H1 (cell line): ENCODE results near the gene TMEM114. TPM values are rescaled to one million over a fixed set of nuclear protein-coding genes. Genes with fewer than 3 reads are reported as not detected.

ENCODE experiments used
- CTCF ChIA-PET: fragments of 300-600 bp; sonication (Branson Sonifier 250); formaldehyde crosslinking; loops from one replicate; lab custom pipeline; 2021; ENCODE audit not compliant: partially characterized antibody; lab: Charles Lee
- POLR2A ChIA-PET: fragments of 300-600 bp; sonication (Branson Sonifier 250); formaldehyde crosslinking; loops from one replicate; lab custom pipeline; 2021; ENCODE audit warnings: inconsistent platforms; ENCODE audit not compliant: partially characterized antibody; lab: Charles Lee
- DNase-seq, 2 experiments: peaks; one replicate each; pipeline versions ENCODE4 v3.0.0 to v3.0.0-alpha.2; 2010 to 2022; ENCODE audit warnings: low spot score in 2 of 2, low read depth in 1 of 2, mixed read lengths in 1 of 2
- FAIRE-seq: peaks from 2 replicates; lab custom pipeline; 2011; peaks lifted over from hg19 to GRCh38; lab: Jason Lieb, UNC
- H2AFZ ChIP-seq: 2 replicates; pipeline ENCODE4 v1.8.1; 2012; ENCODE audit warnings: low read length, inconsistent platforms
- H2AK5ac ChIP-seq: 2 replicates; pipeline ENCODE4 v1.6.1; 2013; ENCODE audit warnings: low read depth, low read length
- H2BK120ac ChIP-seq: replicated peaks from 2 replicates; pipeline ENCODE3; 2013; ENCODE audit warnings: low read depth, low read length, inconsistent platforms
- H2BK12ac ChIP-seq: 2 replicates; pipeline ENCODE4 v1.6.1; 2013; ENCODE audit warnings: low read depth, low read length
- H2BK15ac ChIP-seq: 2 replicates; pipeline ENCODE4 v1.6.1; 2013; ENCODE audit warnings: low read length
- H2BK20ac ChIP-seq: 2 replicates; pipeline ENCODE4 v1.6.1; 2013; ENCODE audit warnings: low read length
- H2BK5ac ChIP-seq: 2 replicates; pipeline ENCODE4 v1.6.1; 2013; ENCODE audit warnings: low read depth, low read length
- H3K14ac ChIP-seq: 2 replicates; pipeline ENCODE4 v1.6.1; 2013; ENCODE audit warnings: inconsistent platforms; ENCODE audit not compliant: insufficient read length
- H3K18ac ChIP-seq: 2 replicates; pipeline ENCODE4 v1.6.1; 2013; ENCODE audit warnings: low read length; ENCODE audit errors: extremely low read depth
- H3K23ac ChIP-seq: 2 replicates; pipeline ENCODE4 v1.6.1; 2013; ENCODE audit warnings: inconsistent platforms; ENCODE audit not compliant: insufficient read length
- H3K23me2 ChIP-seq: 2 replicates; pipeline ENCODE4 v1.6.1; 2013; ENCODE audit warnings: low read depth, low read length
- H3K27ac ChIP-seq: 2 replicates; pipeline ENCODE4 v1.6.1; 2011; ENCODE audit warnings: low read depth, low read length, inconsistent platforms
- H3K27me3 ChIP-seq, 4 experiments: replicated peaks in 1 of 4; 1 replicate in 1 of 4; 2 replicates in 3 of 4; pipeline versions ENCODE4 v1.6.1 to v1.8.1; 2011 to 2013; ENCODE audit warnings: low read length in 3 of 4, mild to moderate bottlenecking in 3 of 4, inconsistent platforms in 2 of 4, mixed read lengths in 2 of 4, moderate library complexity in 1 of 4; ENCODE audit not compliant: control insufficient read depth in 3 of 4, insufficient read depth in 3 of 4; ENCODE audit errors: extremely low read depth in 1 of 4
- H3K36me3 ChIP-seq, 4 experiments: 2 replicates each; pipeline versions ENCODE4 v1.6.1 to v1.8.1; 2011 to 2013; ENCODE audit warnings: mild to moderate bottlenecking in 4 of 4, low read length in 3 of 4, moderate library complexity in 2 of 4, control low read depth in 1 of 4, inconsistent platforms in 1 of 4; ENCODE audit not compliant: insufficient read depth in 4 of 4, control insufficient read depth in 2 of 4
- H3K4ac ChIP-seq: replicated peaks from 2 replicates; pipeline ENCODE3; 2013; ENCODE audit warnings: low read length, low read depth, mixed read lengths, inconsistent platforms; ENCODE audit not compliant: insufficient read length
- H3K4me1 ChIP-seq, 4 experiments: replicated peaks in 1 of 4; 1 replicate in 1 of 4; 2 replicates in 3 of 4; pipeline versions ENCODE4 v1.6.1 to v1.8.1; 2011 to 2013; ENCODE audit warnings: low read length in 3 of 4, inconsistent platforms in 2 of 4, mixed read lengths in 1 of 4; ENCODE audit not compliant: insufficient read depth in 4 of 4, control insufficient read depth in 3 of 4
- H3K4me2 ChIP-seq, 2 experiments: 2 replicates each; pipeline versions ENCODE4 v1.6.1 to v1.8.1; 2011 to 2013; ENCODE audit warnings: low read depth in 2 of 2, low read length in 2 of 2, control low read depth in 1 of 2, inconsistent platforms in 1 of 2, mild to moderate bottlenecking in 1 of 2; ENCODE audit not compliant: insufficient read depth in 1 of 2
- H3K4me3 ChIP-seq, 4 experiments: fragments of 200-600, 300-600 bp in 1 of 4; sonication (generic), shearing (Covaris generic), sonication (Bioruptor Twin) in 1 of 4; 2 replicates each; pipeline versions ENCODE4 v1.5.1 to v1.8.1; 2011 to 2016; ENCODE audit warnings: low read length in 4 of 4, low read depth in 3 of 4, control low read depth in 2 of 4, inconsistent platforms in 2 of 4, mild to moderate bottlenecking in 2 of 4, mixed read lengths in 1 of 4, moderate library complexity in 1 of 4; ENCODE audit not compliant: insufficient read depth in 2 of 4; ENCODE audit errors: extremely low read depth in 1 of 4
- H3K56ac ChIP-seq: replicated peaks from 2 replicates; pipeline ENCODE3; 2013; ENCODE audit warnings: low read depth, mild to moderate bottlenecking, mixed read lengths, low read length, inconsistent platforms; ENCODE audit not compliant: insufficient read length
- H3K79me1 ChIP-seq: 2 replicates; pipeline ENCODE4 v1.6.1; 2013; ENCODE audit warnings: low read depth, low read length, control low read depth
- H3K79me2 ChIP-seq, 2 experiments: 2 replicates each; pipeline versions ENCODE4 v1.6.1 to v1.8.1; 2012 to 2013; ENCODE audit warnings: low read length in 2 of 2, mild to moderate bottlenecking in 2 of 2, inconsistent platforms in 1 of 2; ENCODE audit not compliant: insufficient read depth in 2 of 2, control insufficient read depth in 1 of 2
- H3K9ac ChIP-seq, 4 experiments: replicated peaks in 1 of 4; 1 replicate in 1 of 4; 2 replicates in 3 of 4; pipeline versions ENCODE4 v1.6.1 to v1.8.1; 2011 to 2013; ENCODE audit warnings: low read depth in 3 of 4, low read length in 3 of 4, control low read depth in 2 of 4, mild to moderate bottlenecking in 2 of 4, moderate library complexity in 2 of 4, inconsistent platforms in 1 of 4; ENCODE audit errors: extremely low read depth in 1 of 4
- H3K9me3 ChIP-seq, 2 experiments: 2 replicates each; pipeline versions ENCODE4 v1.6.1 to v1.8.1; 2012 to 2013; ENCODE audit warnings: mild to moderate bottlenecking in 2 of 2, moderate library complexity in 2 of 2, control low read depth in 1 of 2, inconsistent platforms in 1 of 2, low read depth in 1 of 2, low read length in 1 of 2, mixed read lengths in 1 of 2; ENCODE audit not compliant: insufficient read depth in 2 of 2
- H4K20me1 ChIP-seq, 2 experiments: replicated peaks in 1 of 2; 2 replicates each; pipeline versions ENCODE3 to v1.8.1; 2011 to 2013; ENCODE audit warnings: inconsistent platforms in 2 of 2, low read length in 2 of 2, mild to moderate bottlenecking in 1 of 2; ENCODE audit not compliant: insufficient read depth in 2 of 2, control insufficient read depth in 1 of 2
- H4K5ac ChIP-seq: 2 replicates; pipeline ENCODE4 v1.6.1; 2013; ENCODE audit warnings: low read length, low read depth, mixed read lengths, inconsistent platforms; ENCODE audit not compliant: insufficient read length
- H4K8ac ChIP-seq: 2 replicates; pipeline ENCODE4 v1.8.0; 2013; ENCODE audit warnings: mild to moderate bottlenecking, moderate library complexity, low read length, inconsistent platforms; ENCODE audit not compliant: insufficient read depth; ENCODE audit errors: extremely low read depth
- H4K91ac ChIP-seq: replicated peaks from 2 replicates; pipeline ENCODE3; 2013; ENCODE audit warnings: low read length, mixed read lengths, inconsistent platforms; ENCODE audit not compliant: insufficient read length
- CBX5 ChIP-seq: fragments of 300-800, 300-1000 bp; sonication (generic); IDR thresholded peaks from 2 replicates; pipeline ENCODE4 v1.7.1; 2016; ENCODE audit warnings: antibody characterized with exemption, low read length, low read depth
- CEBPB ChIP-seq: IDR thresholded peaks from 2 replicates; pipeline ENCODE4 v1.6.1; 2012; ENCODE audit warnings: low read depth, low read length
- GABPA ChIP-seq: IDR thresholded peaks from 2 replicates; pipeline ENCODE4 v1.6.1; 2011; ENCODE audit warnings: mild to moderate bottlenecking, low read length, moderate library complexity, borderline replicate concordance; ENCODE audit not compliant: insufficient read depth
- HDAC2 ChIP-seq, 2 experiments: fragments of 300-600 bp in 1 of 2; sonication (generic) in 1 of 2; IDR thresholded peaks; 2 replicates each; pipeline ENCODE4 v1.6.1; 2011 to 2012; ENCODE audit warnings: low read depth in 2 of 2, low read length in 2 of 2, mild to moderate bottlenecking in 2 of 2, moderate library complexity in 2 of 2, borderline replicate concordance in 1 of 2, inconsistent platforms in 1 of 2
- JUN ChIP-seq: IDR thresholded peaks from 2 replicates; pipeline ENCODE4 v1.6.1; 2011; ENCODE audit warnings: low read depth, mild to moderate bottlenecking, improper control_type of control experiment, low read length
- MAFK ChIP-seq: IDR thresholded peaks from 2 replicates; pipeline ENCODE4 v1.6.1; 2012; ENCODE audit warnings: low read depth, mild to moderate bottlenecking, improper control_type of control experiment, low read length
- PHF8 ChIP-seq: fragments of 200-600 bp; sonication (generic); conservative IDR thresholded peaks from 2 replicates; pipeline ENCODE4 v1.7.1; 2012; ENCODE audit warnings: low read depth, mild to moderate bottlenecking, inconsistent platforms, low read length, moderate library complexity
- POLR2A ChIP-seq, 2 experiments: IDR thresholded peaks; 1 replicate in 1 of 2; 2 replicates in 1 of 2; pipeline ENCODE4 v1.6.1; 2011; ENCODE audit warnings: low read depth in 2 of 2, low read length in 2 of 2, mild to moderate bottlenecking in 2 of 2; ENCODE audit errors: control extremely low read depth in 1 of 2
- RNF2 ChIP-seq: fragments of 200-900, 300-1000 bp; sonication (generic); IDR thresholded peaks from 2 replicates; pipeline ENCODE4 v1.7.1; 2016; ENCODE audit warnings: borderline replicate concordance, low read depth, mild to moderate bottlenecking, antibody characterized with exemption, low read length; ENCODE audit not compliant: poor library complexity, severe bottlenecking; ENCODE audit errors: missing control alignments
- SIN3A ChIP-seq, 2 experiments: IDR thresholded peaks in 1 of 2; conservative IDR thresholded peaks in 1 of 2; 2 replicates each; pipeline ENCODE4 v1.6.1; 2011 to 2012; ENCODE audit warnings: low read length in 2 of 2, improper control_type of control experiment in 1 of 2, low read depth in 1 of 2, mild to moderate bottlenecking in 1 of 2
- SIRT6 ChIP-seq: IDR thresholded peaks from one replicate; pipeline ENCODE4 v1.7.1; 2012; ENCODE audit warnings: low read length, inconsistent platforms
- TAF7 ChIP-seq: optimal IDR thresholded peaks from 2 replicates; pipeline ENCODE3; 2011; ENCODE audit warnings: low read depth, mild to moderate bottlenecking, inconsistent platforms, low read length, moderate library complexity, borderline replicate concordance
- WGBS, 2 experiments: shearing (Covaris generic) in 1 of 2; methylation state at CpG; one replicate each; pipeline versions ENCODE4 v1.1.6 to v1.1.7; 2013 to 2015; ENCODE audit warnings: low lambda C conversion rate in 2 of 2, mixed read lengths in 2 of 2, inconsistent platforms in 1 of 2, low coverage in 1 of 2, missing lambda C conversion rate in 1 of 2; ENCODE audit not compliant: insufficient replicate concordance in 2 of 2, insufficient coverage in 1 of 2, insufficient read length in 1 of 2; ENCODE audit errors: extremely low coverage in 1 of 2, missing lambda C conversion rate in 1 of 2; 5-methylcytosine and 5-hydroxymethylcytosine counted together
- polyA plus RNA-seq, 7 experiments: library from polyadenylated mRNA; depleted of rRNA in 3 of 7; stranded (reverse) in 5 of 7; unstranded in 2 of 7; fragments of >200 nt in 5 of 7; fragments of 200-250 nt in 2 of 7; gene quantifications; 1 replicate in 5 of 7; 2 replicates in 1 of 7; 4 replicates in 1 of 7; pipeline versions ENCODE4 v1.2.1 to v1.2.3, GENCODE V29; 2011 to 2013; ENCODE audit warnings: missing spikeins in 2 of 7, mixed read lengths in 2 of 7
- total RNA-seq: library from RNA; stranded (reverse); fragmentation: NEBNext Ultra II Directional; extraction: Animal tissue kit (Norgen Biotek cat#: 25700); gene quantifications from 2 replicates; pipeline ENCODE4 v1.2.1, GENCODE V29; 2021
- TF ChIP-seq, protein P1 (sequence below): IDR thresholded peaks from 2 replicates; pipeline ENCODE4 v1.6.1; 2012; ENCODE audit warnings: inconsistent platforms

Gene TMEM114
- total and polyA plus RNA-seq, 2 of the 8 experiments (the other 6 are each of a cell fraction or from before 2014, with no cell fraction given) = 1.6 to 2.9 TPM

DNA sequence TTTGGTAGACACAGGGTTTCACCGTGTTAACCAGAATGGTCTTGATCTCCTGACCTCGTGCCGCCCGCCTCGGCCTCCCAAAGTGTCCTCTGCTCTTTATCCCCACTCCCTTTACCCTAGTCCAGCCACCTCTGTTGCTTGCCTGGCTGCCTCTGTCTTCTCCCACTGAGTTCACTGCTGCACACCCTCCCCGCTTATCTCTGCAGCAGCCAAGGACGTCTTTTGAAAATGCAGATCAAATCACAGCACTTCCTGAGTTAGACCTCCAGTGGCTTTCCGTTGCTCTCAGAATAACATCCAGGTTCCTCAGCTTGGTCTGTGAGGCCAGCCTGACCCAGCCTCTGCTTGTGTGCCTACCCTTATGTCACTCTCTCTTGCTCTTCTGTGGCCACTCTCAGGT lies 36.6 kb upstream of the TMEM114 start:
- FAIRE-seq = no peak
- no peak overlapping the region for H3K9ac ChIP-seq
- ChIA-PET CTCF (interaction anchor here (0.9 to 24.1 kb wide), 4 partner anchors 10 to 55 kb away, joined by 3 to 416 read pairs (median 44); no protein-coding TSS in a partner anchor), POLR2A (interaction anchor here (1.2 to 4.2 kb wide), 7 partner anchors 9 to 55 kb away, joined by 3 to 14 read pairs (median 3); no protein-coding TSS in a partner anchor)
- H2BK15ac ChIP-seq = no peak overlapping the region
- no peaks in the 10 kb centered on the region; a peak in 1 of 7 replicates for H3K4me1 ChIP-seq
- H4K5ac ChIP-seq = no peak overlapping the region
- no peak overlapping the region for H3K23ac ChIP-seq
- H4K91ac ChIP-seq = no peak overlapping the region
- DNase-seq = no peak
- H2BK120ac ChIP-seq = no peak overlapping the region
- WGBS, 2 experiments = 96% methylated on average over 7 of the region's 8 CpGs; no CpG with 5 or more reads in 1 of the 2 experiments
- no peak overlapping the region for H2BK5ac ChIP-seq
- H3K14ac ChIP-seq = no peak overlapping the region
- peaks cover 23% of the 10 kb centered on the region for H3K79me1 ChIP-seq
- no peak overlapping the region for H3K4me2 ChIP-seq
- no peak overlapping the region for H3K4ac ChIP-seq
- no peak overlapping the region for H2AFZ ChIP-seq
- H3K27me3 ChIP-seq = no peaks in the 10 kb centered on the region
- H2BK12ac ChIP-seq = no peak overlapping the region
- peaks cover 9 to 19% of the 10 kb centered on the region in 2 experiments for H4K20me1 ChIP-seq
- no peak overlapping the region for H3K56ac ChIP-seq
- H2AK5ac ChIP-seq = no peak overlapping the region
- no peaks in the 10 kb centered on the region for H3K9me3 ChIP-seq
- peaks cover 9 to 40% of the 10 kb centered on the region in 2 experiments for H3K79me2 ChIP-seq
- no peak overlapping the region for H4K8ac ChIP-seq
- no peak overlapping the region for H3K27ac ChIP-seq
- H3K4me3 ChIP-seq = no peak overlapping the region
- H3K18ac ChIP-seq = no peak overlapping the region
- peaks cover 32 to 70% (median 57%) of the 10 kb centered on the region in 4 experiments for H3K36me3 ChIP-seq
- no peak overlapping the region for H2BK20ac ChIP-seq
- peaks cover 3% of the 10 kb centered on the region for H3K23me2 ChIP-seq
- TF ChIP-seq JUN (no peak), TAF7 (no peak), PHF8 (no peak), POLR2A (IDR thresholded peaks at IDR 0.05; ENCODE audit: control extremely low read depth in 1 of 2, low read depth in 2 of 2, low read length in 2 of 2) (no peak), CBX5 (no peak), RNF2 (no peak), CEBPB (no peak), MAFK (no peak), HDAC2 (IDR thresholded peaks at IDR 0.05; ENCODE audit: borderline replicate concordance in 1 of 2, low read depth in 2 of 2, low read length in 2 of 2) (no peak), GABPA (no peak), SIN3A (conservative IDR thresholded peaks at IDR 0.05 in 1 of 2, IDR thresholded peaks at IDR 0.05 in 1 of 2; ENCODE audit: low read depth in 1 of 2, low read length in 2 of 2) (no peak), SIRT6 (no peak)
- TF ChIP-seq, protein P1, sequence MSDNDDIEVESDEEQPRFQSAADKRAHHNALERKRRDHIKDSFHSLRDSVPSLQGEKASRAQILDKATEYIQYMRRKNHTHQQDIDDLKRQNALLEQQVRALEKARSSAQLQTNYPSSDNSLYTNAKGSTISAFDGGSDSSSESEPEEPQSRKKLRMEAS = no peak
